GM21723 (cell line): ENCODE measurements around the gene GARIN5B.
"Not testable (repeated sequence)": the region's sequence is repeated elsewhere in the genome, so short reads cannot be mapped to it uniquely, and the experiment has no call there.

ENCODE experiments used
- ATAC-seq: cut with Tn5 transposase; IDR thresholded peaks from one replicate; pipeline ENCODE4 v1.9.1; 2021; ENCODE audit warnings: mild to moderate bottlenecking, moderate library complexity; ENCODE audit not compliant: unreplicated experiment

Gene GARIN5B

DNA sequence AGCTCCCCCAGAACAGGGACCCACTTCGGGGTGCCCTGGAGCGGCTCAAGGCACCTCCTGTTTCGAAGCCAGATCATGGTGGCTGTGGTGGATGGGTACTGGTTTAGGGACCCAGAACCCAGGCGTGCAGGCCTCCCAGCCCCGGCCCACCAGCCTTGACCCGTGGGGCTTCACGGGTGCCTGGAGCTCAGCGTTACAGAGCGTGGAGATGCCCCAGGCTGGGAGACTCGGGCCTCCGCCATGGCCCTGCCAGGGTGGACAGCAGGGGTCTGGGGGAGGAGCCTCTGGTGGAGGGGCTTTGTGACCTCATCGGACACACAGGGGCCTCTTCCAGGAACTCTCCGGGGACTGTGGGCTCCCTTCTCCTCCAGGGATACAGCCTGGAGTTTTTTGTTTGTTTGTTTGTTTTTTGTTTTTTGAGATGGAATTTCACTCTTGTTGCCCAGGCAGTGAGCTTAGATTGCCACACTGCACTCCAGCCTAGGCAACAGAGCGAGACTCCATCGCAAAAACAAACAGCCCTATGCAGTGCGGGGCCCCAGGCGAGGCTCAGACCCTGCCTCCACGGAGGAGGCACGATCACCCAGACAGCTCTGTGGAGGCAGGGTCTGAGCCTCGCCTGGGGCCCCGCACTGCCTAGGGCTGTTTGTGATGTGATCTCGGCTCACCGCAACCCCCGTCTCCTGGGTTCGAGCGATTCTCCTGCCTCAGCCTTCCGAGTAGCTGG is at the start of gene GARIN5B:
Gene GARIN5B (minus strand): TSS at position 271 of the 727 bp plus-strand sequence. CDS start 194 bp downstream, at position 77.
- no peak for ATAC-seq

DNA sequence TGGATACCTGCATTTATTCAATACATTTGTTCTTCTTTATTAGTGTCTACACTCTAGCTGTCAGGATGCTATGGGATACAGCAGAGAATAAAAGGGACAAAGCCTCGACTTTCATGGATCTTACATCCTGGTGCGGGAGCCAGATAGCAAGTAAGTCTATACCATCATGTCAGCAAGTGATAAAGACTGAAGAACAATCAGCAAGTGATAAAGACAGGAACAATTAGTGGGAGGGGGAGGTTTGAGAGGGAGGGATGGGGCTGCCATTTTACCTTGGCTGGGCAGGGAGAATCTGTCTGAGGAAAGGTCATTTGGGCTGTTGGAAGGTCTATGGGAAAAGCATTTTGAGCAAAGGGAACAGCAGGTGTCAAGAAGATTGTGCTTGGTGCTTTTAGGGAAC is 47.1 kb upstream of the GARIN5B start:
- ATAC-seq = no peak

DNA sequence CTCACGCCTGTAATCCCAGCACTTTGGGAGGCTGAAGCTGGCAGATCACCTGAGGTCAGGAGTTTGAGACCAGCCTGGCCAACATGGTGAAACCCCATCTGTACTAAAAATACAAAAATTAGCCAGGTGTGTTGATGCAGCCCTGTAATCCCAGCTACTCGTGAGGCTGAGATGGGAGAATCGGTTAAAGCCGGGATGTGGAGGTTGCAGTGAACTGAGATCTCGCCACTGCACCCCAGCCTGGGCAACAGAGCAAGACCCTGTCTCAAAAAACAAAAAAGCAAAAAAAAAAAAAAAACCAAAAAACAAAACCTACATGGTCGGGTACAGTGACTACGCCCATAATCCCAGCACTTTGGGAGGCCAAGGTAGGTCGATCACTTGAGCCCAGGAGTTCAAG is 46.1 kb upstream of the GARIN5B start:
- ATAC-seq = not testable (repeated sequence)

DNA sequence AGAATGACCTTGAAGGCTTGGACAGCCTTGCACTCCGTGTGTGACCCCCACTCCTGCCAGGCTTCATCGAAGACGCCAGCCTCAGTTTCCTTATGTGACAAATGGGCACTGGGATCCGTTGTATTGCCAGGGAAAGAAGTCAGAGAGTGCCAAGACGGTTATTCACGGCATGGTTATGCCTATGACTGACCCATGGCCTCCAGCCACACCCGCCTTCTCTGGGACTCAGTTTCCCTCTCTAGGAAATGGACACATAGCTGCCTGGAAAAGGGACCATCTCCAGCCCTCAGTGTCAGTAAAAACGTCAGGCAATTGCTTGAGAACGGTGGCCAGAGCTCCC is 45.4 kb upstream of the GARIN5B start:
- no peak for ATAC-seq

DNA sequence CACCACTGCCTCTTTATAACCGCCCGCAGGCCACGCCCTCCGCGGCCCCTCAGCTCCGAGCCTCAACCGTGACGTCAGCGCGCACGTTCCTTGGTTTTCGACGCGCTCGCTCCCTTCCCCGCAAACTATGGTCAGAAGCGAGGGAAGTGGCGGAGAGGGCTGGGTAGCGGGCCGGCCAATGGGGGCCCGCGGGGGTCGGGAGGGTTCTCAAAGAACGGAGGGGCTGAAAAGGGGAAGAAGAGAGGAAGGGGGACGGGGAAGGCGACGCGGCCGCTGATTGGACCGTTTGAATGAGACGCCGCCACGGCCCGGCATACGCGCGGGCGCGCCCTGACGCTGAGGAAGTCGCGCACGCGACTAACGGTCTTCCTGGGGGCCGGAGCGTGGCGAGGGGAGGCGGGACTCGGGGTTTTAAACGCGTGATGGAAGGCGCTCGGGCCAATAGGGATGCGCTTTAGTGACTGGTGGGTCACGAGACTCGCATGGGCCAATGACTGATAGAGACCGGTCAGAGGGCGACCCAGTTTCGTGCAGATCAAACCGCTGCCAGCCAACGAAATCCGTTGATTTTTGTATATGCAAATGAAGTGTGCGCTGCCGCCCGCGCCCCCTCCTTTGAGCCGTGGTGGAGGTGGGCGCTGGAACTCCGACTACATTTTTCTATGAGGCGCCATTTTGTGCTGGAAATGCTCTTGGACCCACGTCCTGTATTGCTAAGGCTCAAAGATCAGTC is 44.9 kb upstream of the GARIN5B start:
- peak; percentile 78 for ATAC-seq

DNA sequence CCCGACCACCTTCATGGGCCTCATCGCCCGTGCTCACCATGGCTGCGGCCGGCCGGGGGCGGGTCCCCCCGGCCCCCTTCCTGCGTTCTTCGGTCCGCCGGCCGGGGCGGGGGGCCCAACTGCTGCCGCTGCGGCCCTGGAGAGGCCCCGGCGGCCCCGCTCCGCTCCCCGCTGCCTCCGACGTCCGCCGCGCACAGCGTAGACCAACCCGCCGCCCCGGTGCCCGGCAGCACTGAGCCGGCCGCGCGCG is 44.4 kb upstream of the GARIN5B start, which contains the start of gene UBE2S:
Gene UBE2S (minus strand): TSS at position 239 of the 250 bp plus-strand sequence. CDS start 199 bp downstream, at position 40.
- ATAC-seq = peak; percentile 79

DNA sequence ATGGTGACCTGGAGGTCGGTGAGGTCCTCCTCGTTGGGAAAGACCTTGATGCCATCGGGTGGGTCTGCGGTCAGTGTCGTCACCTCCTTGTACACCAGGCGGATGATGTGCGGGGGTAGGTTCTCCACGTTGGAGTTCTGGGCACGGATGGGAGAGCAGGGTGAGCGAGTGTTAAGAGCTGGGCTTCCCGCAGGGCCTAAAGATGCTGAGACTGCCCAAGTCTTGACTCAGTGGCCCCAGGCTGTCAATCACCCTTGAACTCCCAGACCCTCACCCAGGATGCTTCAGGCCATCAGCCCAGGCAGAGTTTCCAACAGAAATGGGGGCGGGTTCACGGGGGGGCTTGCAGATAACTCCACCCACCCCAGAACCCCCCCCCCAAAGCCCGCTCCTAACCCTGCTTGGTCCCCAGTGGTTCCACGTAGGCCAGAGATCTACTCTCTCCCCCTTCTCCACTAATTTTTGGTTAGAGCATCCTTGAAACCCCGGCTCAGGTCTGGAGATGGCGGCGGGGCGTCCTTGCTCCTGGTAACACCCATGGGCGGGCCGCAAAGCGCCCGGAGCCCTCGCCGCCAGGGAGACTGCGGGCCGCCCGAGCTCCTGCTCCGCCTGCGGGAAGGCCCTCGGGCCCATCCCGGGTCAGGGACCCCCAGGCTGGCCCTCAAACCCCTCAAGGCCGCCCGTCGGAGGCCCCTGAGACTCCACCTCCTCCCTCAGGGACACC is 43.9 kb upstream of the GARIN5B start:
- no peak for ATAC-seq

DNA sequence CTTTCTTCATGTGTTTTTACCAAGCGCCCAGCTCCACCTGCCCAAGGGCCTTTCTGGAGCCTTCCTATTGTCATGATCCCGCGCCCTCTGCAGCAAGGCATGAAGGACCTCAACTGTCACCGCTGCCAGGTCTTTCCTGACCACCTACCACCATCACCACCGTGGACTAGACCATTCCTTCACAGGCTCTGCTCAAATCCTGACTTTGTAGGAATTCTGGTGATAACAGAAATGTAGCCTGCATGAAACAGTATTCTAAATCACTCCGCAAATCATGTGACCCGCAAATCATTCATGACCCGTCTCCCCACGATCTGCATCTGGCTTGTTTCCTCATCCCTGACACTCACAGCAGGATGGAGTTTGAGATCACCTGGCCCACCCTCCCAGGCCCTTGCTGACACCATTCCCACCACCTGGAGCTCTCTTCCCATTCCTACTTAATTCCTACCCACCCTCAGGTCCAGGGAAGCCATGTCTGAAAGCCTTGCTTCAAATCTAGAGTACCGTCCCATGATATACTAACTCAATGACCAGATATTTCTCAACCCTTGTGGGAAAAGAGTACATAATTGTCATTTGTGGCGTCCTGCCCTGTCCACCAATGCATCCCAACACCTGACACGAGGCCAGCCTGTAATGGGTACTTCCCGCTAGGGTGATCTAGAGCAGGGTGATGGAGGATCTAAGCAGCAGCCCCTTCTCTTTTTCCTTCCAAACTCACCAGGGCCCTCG is 43.2 kb upstream of the GARIN5B start:
- no peak for ATAC-seq

DNA sequence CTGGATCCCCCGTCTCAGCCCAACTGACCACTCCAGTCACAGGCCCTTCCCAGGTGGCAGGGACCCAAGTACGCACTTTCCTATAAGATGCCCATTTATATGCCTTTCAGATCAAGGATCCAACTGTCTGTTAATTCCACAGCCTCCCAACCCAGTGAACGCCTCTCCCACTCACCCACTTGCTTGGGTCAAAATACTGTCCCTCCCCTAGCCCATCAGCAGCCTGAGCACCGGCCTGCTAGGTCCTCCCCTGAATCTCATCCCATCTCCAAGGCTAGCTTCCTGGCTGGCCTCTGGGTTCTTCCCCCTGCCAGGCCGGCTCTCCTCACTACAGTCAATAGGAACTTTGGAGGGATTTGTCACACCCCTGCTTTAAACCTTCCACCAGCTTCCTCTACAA is 42.6 kb upstream of the GARIN5B start:
- ATAC-seq = no peak

DNA sequence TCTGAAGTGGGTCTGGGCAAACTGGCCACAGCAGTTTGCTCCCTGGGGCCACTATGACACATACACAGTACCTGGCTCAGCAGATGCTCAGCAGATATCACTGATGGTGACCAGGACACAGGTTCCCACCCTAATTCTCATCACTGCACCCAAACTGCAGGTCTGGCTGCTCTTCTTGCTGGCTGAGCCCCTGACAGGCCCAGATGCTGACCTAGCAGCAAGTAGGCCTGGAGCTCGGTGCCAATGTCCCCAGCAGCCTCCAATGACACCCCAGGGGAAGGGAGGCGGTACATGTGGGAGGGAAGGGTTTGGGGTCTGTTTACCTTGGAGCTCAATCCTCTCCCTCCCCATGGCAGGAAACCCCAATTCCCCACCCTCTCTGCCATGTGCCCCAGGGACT is 39.4 kb upstream of the GARIN5B start:
- no peak for ATAC-seq

DNA sequence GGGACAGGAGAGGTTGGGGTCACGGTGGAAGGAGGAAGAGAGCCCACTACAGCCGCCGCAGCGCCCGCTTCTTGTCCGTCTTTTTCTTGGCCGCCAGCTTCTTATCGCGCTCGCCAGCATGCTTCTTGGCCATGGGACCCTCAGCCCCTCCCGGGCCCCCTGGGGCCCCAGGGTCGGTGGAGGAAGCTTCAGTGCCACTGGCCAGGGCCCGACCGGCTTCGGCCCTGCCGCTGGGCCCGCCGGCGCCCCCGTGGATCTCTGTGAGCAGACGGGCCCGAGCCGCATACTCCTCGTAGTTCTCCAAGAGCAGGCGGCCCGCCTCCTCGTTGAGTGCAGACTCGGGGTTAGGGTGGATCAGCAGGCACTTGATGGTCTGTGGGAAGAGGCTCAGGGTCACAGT is 38.3 kb upstream of the GARIN5B start:
- ATAC-seq = not testable (repeated sequence)

DNA sequence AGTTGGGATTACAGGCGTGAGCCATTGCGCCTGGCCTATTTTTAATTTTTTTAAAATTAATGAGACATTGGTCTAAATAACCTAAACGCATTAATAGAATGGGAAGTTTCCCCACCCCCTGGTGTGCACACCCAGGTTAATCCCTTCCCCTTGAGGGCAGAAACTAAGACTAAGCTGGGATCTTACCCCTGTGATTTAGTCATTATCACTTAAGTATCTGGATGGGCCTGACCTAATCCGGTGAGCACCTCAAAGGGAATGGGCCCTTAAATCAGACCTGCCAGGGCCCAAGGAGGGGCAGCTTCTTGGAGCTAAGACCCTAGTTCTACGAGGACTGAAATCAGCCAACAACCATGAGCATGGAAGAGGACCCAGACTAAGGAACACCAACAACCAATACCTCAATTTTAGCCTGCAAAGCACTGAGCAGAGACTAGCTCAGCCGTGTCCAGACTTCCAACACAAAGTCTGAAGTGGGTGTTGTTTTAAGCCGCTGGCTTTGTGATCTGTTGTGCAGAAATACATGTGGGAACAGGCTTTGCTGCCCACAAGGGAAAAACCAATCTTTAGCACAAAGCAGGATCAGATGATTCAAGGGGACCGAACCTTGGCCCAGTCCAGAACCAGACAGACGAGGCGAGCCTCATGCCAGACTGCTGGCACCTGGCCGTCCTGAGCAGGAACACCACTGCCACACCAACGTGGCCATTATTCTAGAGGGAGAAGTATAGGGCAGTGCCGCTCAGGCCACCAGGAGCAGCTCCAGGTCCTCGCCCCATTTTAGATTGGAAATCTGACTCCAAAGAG is 37.4 kb upstream of the GARIN5B start:
- no peak for ATAC-seq

DNA sequence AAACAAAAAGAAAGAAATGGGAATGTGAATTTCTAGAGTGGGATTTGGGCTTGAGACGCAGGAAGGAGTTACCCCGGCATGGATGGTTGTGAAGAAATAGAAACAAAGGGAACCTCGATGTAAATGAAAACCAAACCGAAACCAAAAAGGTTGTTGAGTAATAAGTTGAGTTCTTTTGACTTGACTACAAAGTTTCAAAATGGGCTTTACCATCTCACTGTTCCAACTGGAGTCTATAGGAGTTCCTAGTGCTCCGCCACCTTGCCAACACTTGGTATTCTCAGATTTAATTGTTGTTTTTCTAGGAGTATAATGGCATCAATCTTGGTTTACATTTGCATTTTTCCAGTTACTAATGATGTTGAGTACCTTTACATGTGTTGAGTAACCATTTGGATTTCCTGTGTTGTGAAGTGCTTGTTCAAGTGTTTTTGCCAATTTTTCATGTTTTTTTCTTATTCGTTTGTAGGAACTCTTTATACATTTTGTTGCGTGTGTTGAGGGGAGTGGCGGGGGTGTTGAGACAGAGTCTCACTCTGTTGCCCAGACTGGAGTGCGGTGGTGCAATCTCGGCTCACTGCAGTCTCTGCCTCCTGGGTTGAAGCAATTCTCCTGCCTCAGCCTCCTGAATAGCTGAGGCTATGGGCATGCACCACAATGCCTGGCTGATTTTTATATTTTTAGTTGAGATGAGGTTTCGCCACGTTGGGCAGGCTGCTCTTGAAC is 35.3 kb upstream of the GARIN5B start:
- no peak for ATAC-seq

DNA sequence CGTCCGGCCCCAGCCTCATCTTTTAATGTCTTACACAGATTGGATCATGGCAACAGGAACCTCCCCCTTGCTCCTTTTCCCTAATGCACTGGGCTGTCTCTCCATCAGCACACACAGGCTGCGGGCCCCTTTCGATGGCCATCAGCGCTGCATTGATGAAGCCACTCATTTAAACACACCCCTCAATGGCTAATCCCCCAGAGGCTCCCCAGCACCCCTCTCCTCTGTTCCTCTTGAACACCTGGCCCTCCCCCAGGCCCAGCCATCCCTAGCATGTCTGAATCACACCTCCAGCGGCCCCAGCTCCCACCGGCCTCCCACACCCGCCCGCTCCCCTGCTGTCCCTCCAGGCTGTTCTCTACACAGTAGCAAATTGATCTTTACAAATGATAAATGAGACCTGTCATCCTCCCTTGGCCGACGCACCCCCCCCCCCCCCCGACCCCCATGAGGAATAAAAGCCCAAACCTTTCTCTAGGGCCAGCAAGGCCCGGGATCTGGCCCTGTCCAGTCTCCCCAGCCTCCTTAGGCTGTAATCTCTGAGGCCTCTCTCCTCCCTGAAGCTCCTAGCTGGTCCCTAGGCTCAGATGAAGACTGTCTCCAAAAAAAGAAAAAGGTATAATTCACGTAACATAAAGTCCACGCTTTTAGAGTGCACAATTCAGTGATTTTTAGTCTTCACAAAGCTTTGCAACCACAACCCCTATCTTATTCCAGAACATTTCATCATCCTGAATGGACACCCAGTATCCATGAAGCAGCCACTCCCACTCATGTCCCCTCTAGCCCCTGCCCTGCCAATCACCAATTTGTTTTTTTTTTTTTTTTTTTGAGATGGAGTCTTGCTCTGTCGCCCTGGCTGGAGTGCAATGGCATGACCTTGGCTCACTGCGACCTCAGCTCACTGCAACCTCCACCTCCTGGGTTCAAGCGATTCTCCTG is 30.0 kb upstream of the GARIN5B start:
- ATAC-seq = no peak

DNA sequence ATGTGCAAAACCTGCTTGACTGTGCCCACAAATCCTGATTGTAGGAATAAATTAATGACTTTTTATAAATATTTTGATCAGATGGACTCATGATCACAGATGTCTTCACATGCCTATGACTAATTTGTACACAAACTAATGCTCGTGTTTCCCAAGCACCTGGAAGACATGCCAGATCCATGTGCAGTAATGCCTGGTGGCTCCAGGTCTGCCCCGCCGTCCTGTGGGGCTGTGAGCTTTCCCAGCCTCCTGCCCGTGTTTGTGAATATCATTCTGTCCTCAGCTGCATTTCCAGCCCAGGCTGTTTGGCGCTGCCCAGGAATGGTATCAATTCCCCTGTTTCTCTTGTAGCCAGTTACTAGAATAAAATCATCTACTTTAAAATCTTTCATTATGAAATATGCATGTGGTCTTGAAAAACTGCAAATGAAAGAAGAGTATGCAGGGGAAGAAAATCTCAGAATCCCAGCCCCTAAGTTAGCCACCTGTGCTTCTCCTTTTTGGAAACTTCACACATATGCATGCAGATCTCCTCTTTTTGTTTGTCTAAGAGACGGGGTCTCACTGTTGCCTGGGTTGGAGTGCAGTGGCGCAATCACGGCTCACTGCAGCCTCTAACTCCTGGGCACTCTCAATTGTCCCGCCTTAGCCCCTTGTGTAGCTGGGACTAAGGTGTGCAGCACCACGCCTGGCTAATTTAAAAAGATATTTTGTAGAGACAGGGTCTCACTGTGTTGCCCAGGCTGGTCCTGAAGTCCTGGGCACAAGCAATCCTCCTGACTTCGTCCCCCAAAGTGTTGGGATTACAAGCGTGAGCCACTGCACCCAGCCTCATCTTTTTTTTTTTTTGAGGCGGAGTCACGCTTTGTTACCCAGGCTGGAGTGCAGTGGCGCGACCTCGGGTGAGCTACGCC is 28.9 kb upstream of the GARIN5B start:
- ATAC-seq = no peak

DNA sequence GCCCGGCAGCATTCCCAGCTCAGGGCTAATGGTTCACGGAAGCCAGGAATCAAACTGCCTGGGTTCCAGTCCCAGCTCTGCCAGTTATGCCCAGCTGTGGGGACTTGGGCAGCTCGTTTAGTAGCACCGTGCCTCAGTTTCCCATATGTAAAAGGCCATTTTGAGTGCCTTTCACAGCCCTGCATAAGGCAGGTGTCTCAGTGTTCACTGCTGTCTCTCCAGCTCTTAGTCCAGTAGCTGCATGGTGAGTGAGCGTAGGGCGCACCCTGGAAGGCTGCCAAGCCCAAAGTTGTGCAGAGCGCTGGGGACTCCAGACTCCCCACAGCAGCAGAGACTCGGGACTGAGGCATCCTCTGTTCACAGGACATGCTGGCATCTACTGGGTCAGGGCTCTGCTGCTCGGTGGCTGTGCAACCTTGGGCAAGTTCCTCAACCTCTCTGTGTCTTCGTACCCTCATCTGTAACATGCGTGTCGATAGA is 28.2 kb upstream of the GARIN5B start:
- no peak for ATAC-seq

DNA sequence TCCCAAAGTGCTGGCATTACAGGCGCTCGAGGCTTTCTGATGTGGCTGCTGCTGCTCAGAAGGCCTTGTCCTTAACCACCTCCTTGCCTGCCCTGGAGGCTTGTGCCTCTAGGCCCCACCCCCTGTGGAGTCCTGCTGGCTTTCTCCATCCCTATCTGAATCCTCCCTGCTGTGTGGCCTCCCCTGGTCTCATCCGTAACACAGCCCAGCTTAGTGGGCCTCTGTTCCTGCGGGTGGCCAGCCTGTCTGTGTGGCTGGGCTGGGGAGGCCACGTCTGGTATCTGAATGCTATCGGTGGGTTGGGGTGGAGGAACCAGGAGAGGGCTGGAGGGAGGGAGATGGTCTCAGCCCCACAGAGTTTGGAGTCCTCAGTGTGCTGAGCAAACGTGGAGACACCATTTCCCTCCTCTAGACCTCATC is 27.4 kb upstream of the GARIN5B start:
- no peak for ATAC-seq
